Measurements from ENCODE around the gene S100A7.

Gene S100A7

DNA sequence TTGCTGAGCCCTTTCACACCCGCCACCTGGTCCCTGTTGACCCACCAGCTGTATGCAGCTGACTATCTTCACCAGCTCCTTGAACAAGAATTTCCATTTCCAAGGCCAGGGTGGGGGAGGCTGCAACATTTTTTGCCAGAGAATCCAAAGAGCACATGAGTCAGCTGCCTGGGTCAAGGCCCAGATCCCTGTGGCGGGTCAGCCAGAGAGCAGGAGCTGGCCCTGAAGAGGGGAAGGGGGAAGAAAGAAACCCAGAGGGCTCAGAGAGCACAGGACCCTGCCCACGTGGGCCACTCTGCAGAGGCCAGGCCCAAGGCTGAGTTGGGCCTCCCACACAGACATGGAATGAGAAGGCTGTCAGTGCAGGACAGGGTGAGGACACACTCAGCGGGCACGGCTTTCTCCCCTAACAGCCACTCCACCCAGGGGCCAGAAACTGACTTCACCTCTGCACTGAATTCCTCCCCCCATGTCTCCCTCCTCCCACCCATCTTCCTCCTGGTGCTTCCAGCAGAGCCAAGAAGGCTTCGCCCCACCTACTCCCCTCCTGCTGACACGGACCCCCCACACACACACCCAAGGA, 46.5 kb upstream of the S100A7 start:
- Histone ChIP-seq H3K9me3 (replicated peaks in 1 of 2; ENCODE audit: control insufficient read depth in 2 of 2, insufficient read depth in 1 of 2, low read depth in 1 of 2, low read length in 2 of 2) (peaks cover 0 to 1% of the 10 kb centered on the region in 2 donors), H2BK5ac (ENCODE audit: low read length) (no peak overlapping the region), H3K4ac (ENCODE audit: low read length) (no peak overlapping the region), H3K27ac (replicated peaks; ENCODE audit: low read length) (no peak overlapping the region), H2BK15ac (ENCODE audit: low read length) (no peak overlapping the region), H3K4me3 (ENCODE audit: low read length in 2 of 2) (no peak overlapping the region), H3K9ac (ENCODE audit: low read depth, low read length, poor library complexity) (no peak overlapping the region), H2AFZ (ENCODE audit: low read length) (no peak overlapping the region), H3K36me3 (replicated peaks in 1 of 2; ENCODE audit: control insufficient read depth in 2 of 2, insufficient read depth in 2 of 2, low read length in 2 of 2) (no peaks in the 10 kb centered on the region), H4K91ac (ENCODE audit: low read depth, low read length, poor library complexity) (no peak overlapping the region), H3K27me3 (ENCODE audit: control insufficient read depth in 3 of 3, insufficient read depth in 3 of 3, low read depth in 1 of 3, low read length in 3 of 3) (peaks cover 0 to 11% (median 0%) of the 10 kb centered on the region in 3 experiments), H3K4me2 (ENCODE audit: insufficient read depth, low read length, poor library complexity, severe bottlenecking) (no peak overlapping the region), H3K79me1 (ENCODE audit: low read depth, low read length) (no peaks in the 10 kb centered on the region), H2BK12ac (ENCODE audit: low read length) (no peak overlapping the region), H2BK120ac (ENCODE audit: low read depth, low read length) (no peak overlapping the region), H2AK5ac (ENCODE audit: low read depth, low read length) (no peak overlapping the region), H3K23ac (ENCODE audit: low read depth, low read length, poor library complexity) (no peak overlapping the region), H3K18ac (ENCODE audit: low read length) (no peak overlapping the region), H3K14ac (ENCODE audit: low read length) (no peak overlapping the region), H4K8ac (ENCODE audit: low read depth, low read length) (no peak overlapping the region), H3K4me1 (ENCODE audit: control insufficient read depth in 2 of 2, insufficient read depth in 1 of 2, low read depth in 1 of 2, low read length in 2 of 2) (no peaks in the 10 kb centered on the region)
- DNase-seq (ENCODE audit: low spot score) = no peak
- no CpG with 5 or more reads among the region's 7 CpGs for WGBS, 2 donors (ENCODE audit: extremely low coverage in 2 of 2, insufficient read length in 2 of 2, insufficient replicate concordance in 1 of 2)

DNA sequence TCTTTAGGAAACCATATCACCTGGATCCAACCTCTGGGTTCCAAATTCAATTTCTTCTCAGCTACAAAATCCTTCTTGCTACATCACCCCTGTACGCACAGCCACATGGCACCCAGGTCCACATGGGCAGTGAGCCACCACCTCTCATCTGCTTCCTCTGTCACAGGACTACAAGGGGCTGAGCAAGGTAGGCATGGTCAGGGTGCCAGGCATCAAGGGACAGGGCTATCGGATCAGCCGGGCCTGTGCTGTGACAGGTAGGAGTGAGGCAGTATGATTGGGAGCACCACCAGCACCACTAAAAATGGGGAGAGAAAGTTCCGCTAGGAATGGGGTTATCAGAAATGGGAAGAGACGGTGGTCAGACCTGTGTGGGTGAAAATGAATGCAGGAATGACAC, 45.9 kb upstream of the S100A7 start:
- H3K9ac ChIP-seq (ENCODE audit: low read depth, low read length, poor library complexity) = no peak overlapping the region

DNA sequence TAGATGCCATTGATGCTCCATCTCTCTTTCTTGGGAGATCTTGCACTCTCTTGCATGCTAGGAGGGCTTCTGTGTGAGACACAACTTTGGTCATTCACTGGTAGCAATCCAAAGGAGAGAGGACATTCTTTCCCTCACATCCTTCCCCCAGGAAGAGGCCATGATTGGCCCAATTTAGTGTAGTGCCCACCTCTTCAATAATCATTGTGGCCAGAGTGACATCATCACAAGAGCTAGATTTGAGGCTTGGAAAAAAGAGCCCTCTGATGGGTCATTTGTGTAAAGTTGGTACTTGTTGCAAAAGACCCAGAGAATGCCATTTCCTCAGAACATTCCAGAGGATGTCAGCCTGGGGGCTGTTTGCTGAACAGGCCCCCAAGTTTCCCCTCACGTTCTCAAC, 45.1 kb upstream of the S100A7 start:
- Histone ChIP-seq H4K91ac (ENCODE audit: low read depth, low read length, poor library complexity) (no peak overlapping the region), H3K36me3 (replicated peaks in 1 of 2; ENCODE audit: control insufficient read depth in 2 of 2, insufficient read depth in 2 of 2, low read length in 2 of 2) (no peaks in the 10 kb centered on the region), H2AK5ac (ENCODE audit: low read depth, low read length) (no peak overlapping the region), H3K14ac (ENCODE audit: low read length) (no peak overlapping the region), H2BK120ac (ENCODE audit: low read depth, low read length) (no peak overlapping the region), H3K4me1 (ENCODE audit: control insufficient read depth in 2 of 2, insufficient read depth in 1 of 2, low read depth in 1 of 2, low read length in 2 of 2) (no peaks in the 10 kb centered on the region), H2BK15ac (ENCODE audit: low read length) (no peak overlapping the region), H3K9ac (ENCODE audit: low read depth, low read length, poor library complexity) (no peak overlapping the region), H3K23ac (ENCODE audit: low read depth, low read length, poor library complexity) (no peak overlapping the region), H3K79me1 (ENCODE audit: low read depth, low read length) (no peaks in the 10 kb centered on the region), H3K18ac (ENCODE audit: low read length) (no peak overlapping the region), H3K4me3 (ENCODE audit: low read length in 2 of 2) (no peak overlapping the region), H3K4ac (ENCODE audit: low read length) (no peak overlapping the region), H2BK5ac (ENCODE audit: low read length) (no peak overlapping the region), H2BK12ac (ENCODE audit: low read length) (no peak overlapping the region), H3K27ac (replicated peaks; ENCODE audit: low read length) (no peak overlapping the region), H3K9me3 (replicated peaks in 1 of 2; ENCODE audit: control insufficient read depth in 2 of 2, insufficient read depth in 1 of 2, low read depth in 1 of 2, low read length in 2 of 2) (peaks cover 0 to 1% of the 10 kb centered on the region in 2 donors), H3K27me3 (ENCODE audit: control insufficient read depth in 3 of 3, insufficient read depth in 3 of 3, low read depth in 1 of 3, low read length in 3 of 3) (peaks cover 0 to 8% (median 0%) of the 10 kb centered on the region in 3 experiments), H2AFZ (ENCODE audit: low read length) (no peak overlapping the region), H3K4me2 (ENCODE audit: insufficient read depth, low read length, poor library complexity, severe bottlenecking) (no peak overlapping the region), H4K8ac (ENCODE audit: low read depth, low read length) (no peak overlapping the region)
- no CpG with 5 or more reads among the region's 1 CpG for WGBS, 2 donors (ENCODE audit: extremely low coverage in 2 of 2, insufficient read length in 2 of 2, insufficient replicate concordance in 1 of 2)
- DNase-seq (ENCODE audit: low spot score) = no peak

More for the DNA sequence above, 45.9 kb upstream of the S100A7 start:
- Histone ChIP-seq H2BK15ac (ENCODE audit: low read length) (no peak overlapping the region), H3K4me1 (ENCODE audit: control insufficient read depth in 2 of 2, insufficient read depth in 1 of 2, low read depth in 1 of 2, low read length in 2 of 2) (no peaks in the 10 kb centered on the region), H2BK5ac (ENCODE audit: low read length) (no peak overlapping the region), H3K14ac (ENCODE audit: low read length) (no peak overlapping the region), H2AK5ac (ENCODE audit: low read depth, low read length) (no peak overlapping the region), H3K4me3 (ENCODE audit: low read length in 2 of 2) (peak overlapping the region in 1 of 2 donors; percentile 44), H2AFZ (ENCODE audit: low read length) (no peak overlapping the region), H2BK12ac (ENCODE audit: low read length) (no peak overlapping the region), H3K79me1 (ENCODE audit: low read depth, low read length) (no peaks in the 10 kb centered on the region), H3K23ac (ENCODE audit: low read depth, low read length, poor library complexity) (no peak overlapping the region), H2BK120ac (ENCODE audit: low read depth, low read length) (no peak overlapping the region), H4K8ac (ENCODE audit: low read depth, low read length) (no peak overlapping the region), H3K4ac (ENCODE audit: low read length) (no peak overlapping the region), H3K27me3 (ENCODE audit: control insufficient read depth in 3 of 3, insufficient read depth in 3 of 3, low read depth in 1 of 3, low read length in 3 of 3) (peaks cover 0 to 8% (median 0%) of the 10 kb centered on the region in 3 experiments), H3K9me3 (replicated peaks in 1 of 2; ENCODE audit: control insufficient read depth in 2 of 2, insufficient read depth in 1 of 2, low read depth in 1 of 2, low read length in 2 of 2) (peaks cover 0 to 1% of the 10 kb centered on the region in 2 donors), H3K18ac (ENCODE audit: low read length) (no peak overlapping the region), H3K4me2 (ENCODE audit: insufficient read depth, low read length, poor library complexity, severe bottlenecking) (no peak overlapping the region), H4K91ac (ENCODE audit: low read depth, low read length, poor library complexity) (no peak overlapping the region), H3K36me3 (replicated peaks in 1 of 2; ENCODE audit: control insufficient read depth in 2 of 2, insufficient read depth in 2 of 2, low read length in 2 of 2) (no peaks in the 10 kb centered on the region), H3K27ac (replicated peaks; ENCODE audit: low read length) (no peak overlapping the region)
- no CpG with 5 or more reads among the region's 5 CpGs for WGBS, 2 donors (ENCODE audit: extremely low coverage in 2 of 2, insufficient read length in 2 of 2, insufficient replicate concordance in 1 of 2)
- DNase-seq (ENCODE audit: low spot score) = no peak

DNA sequence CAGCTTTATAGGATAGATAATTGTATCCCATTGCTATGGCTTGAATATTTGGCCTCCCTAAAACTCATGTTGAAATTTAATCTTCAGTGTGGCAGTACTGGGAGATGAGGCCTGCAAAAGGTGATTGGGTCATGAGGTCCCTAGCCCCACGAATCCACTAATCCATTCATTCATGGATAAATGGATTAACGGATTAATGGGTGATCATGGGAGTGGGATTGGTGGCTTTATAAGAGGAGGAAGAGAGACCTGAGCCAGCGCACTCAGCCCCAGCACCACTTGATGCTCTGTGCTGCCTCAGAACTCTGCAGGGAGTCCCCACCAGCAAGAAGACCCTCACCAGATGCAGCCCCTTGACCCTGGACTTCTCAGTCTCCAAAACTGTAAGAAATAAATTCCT, 43.3 kb upstream of the S100A7 start:
- H3K36me3 ChIP-seq (replicated peaks in 1 of 2; ENCODE audit: control insufficient read depth in 2 of 2, insufficient read depth in 2 of 2, low read length in 2 of 2) = no peaks in the 10 kb centered on the region
- H3K18ac ChIP-seq (ENCODE audit: low read length) = no peak overlapping the region
- H3K14ac ChIP-seq (ENCODE audit: low read length) = no peak overlapping the region
- H3K4me3 ChIP-seq (ENCODE audit: low read length in 2 of 2) = no peak overlapping the region
- H3K79me1 ChIP-seq (ENCODE audit: low read depth, low read length) = no peaks in the 10 kb centered on the region
- no peak overlapping the region for H4K8ac ChIP-seq (ENCODE audit: low read depth, low read length)
- no peak overlapping the region for H3K4me2 ChIP-seq (ENCODE audit: insufficient read depth, low read length, poor library complexity, severe bottlenecking)
- peaks cover 0 to 1% of the 10 kb centered on the region in 2 donors for H3K9me3 ChIP-seq (replicated peaks in 1 of 2; ENCODE audit: control insufficient read depth in 2 of 2, insufficient read depth in 1 of 2, low read depth in 1 of 2, low read length in 2 of 2)
- H3K4ac ChIP-seq (ENCODE audit: low read length) = no peak overlapping the region
- H4K91ac ChIP-seq (ENCODE audit: low read depth, low read length, poor library complexity) = no peak overlapping the region
- peaks cover 0 to 17% (median 0%) of the 10 kb centered on the region in 3 experiments for H3K27me3 ChIP-seq (ENCODE audit: control insufficient read depth in 3 of 3, insufficient read depth in 3 of 3, low read depth in 1 of 3, low read length in 3 of 3)
- no peak overlapping the region for H3K27ac ChIP-seq (replicated peaks; ENCODE audit: low read length)
- H2AFZ ChIP-seq (ENCODE audit: low read length) = no peak overlapping the region
- H2BK12ac ChIP-seq (ENCODE audit: low read length) = no peak overlapping the region
- no peak overlapping the region for H2BK5ac ChIP-seq (ENCODE audit: low read length)
- H2AK5ac ChIP-seq (ENCODE audit: low read depth, low read length) = no peak overlapping the region
- H3K9ac ChIP-seq (ENCODE audit: low read depth, low read length, poor library complexity) = no peak overlapping the region
- no peak overlapping the region for H2BK120ac ChIP-seq (ENCODE audit: low read depth, low read length)
- H3K4me1 ChIP-seq (ENCODE audit: control insufficient read depth in 2 of 2, insufficient read depth in 1 of 2, low read depth in 1 of 2, low read length in 2 of 2) = no peaks in the 10 kb centered on the region
- DNase-seq (ENCODE audit: low spot score) = no peak
- H3K23ac ChIP-seq (ENCODE audit: low read depth, low read length, poor library complexity) = no peak overlapping the region
- WGBS, 2 donors (ENCODE audit: extremely low coverage in 2 of 2, insufficient read length in 2 of 2, insufficient replicate concordance in 1 of 2) = no CpG with 5 or more reads among the region's 3 CpGs
- H2BK15ac ChIP-seq (ENCODE audit: low read length) = no peak overlapping the region
